ENCODE measurements around the gene SF3B2. TPM values are rescaled to one million over a fixed set of nuclear protein-coding genes. Genes with fewer than 3 reads are reported as not detected.
"Not testable (repeated sequence)": the region's sequence is repeated elsewhere in the genome, so short reads cannot be mapped to it uniquely, and the experiment has no call there.

Gene SF3B2
- total RNA-seq, 2 donors from 2014 or later: 209 to 254 TPM

DNA sequence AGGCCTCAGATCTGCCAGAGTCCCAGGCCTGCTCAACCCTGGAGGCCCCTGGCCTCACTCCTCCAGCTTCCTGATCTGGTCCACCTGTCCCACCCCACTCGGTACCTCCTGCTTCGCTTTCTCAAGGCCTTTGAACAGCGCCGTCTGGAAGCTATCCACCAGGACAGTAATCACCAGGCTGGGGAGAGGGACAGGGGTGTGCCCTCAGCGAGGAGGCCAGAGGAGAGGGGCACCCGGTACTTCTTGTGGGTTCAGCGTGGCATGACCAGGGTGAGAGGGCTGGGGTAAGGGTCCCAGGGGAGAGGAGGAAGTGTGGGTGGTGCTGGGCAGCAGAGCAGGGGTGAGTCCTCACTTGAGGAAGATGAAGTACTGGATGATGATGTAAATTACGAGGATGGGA, 32.0 kb upstream of the SF3B2 start:
- Histone ChIP-seq H3K36me3 (ENCODE audit: control insufficient read depth, insufficient read depth, low read length) (no peaks in the 10 kb centered on the region), H3K4me3 (ENCODE audit: low read length) (no peak overlapping the region), H3K9me3 (ENCODE audit: control insufficient read depth, low read length) (no peaks in the 10 kb centered on the region), H3K27me3 (ENCODE audit: control insufficient read depth, insufficient read depth, low read length, poor library complexity, severe bottlenecking) (peaks cover 6% of the 10 kb centered on the region), H3K9ac (ENCODE audit: extremely low read depth, low read length, poor library complexity, severe bottlenecking) (no peak overlapping the region), H3K27ac (ENCODE audit: low read depth, low read length) (no peak overlapping the region), H3K4me1 (ENCODE audit: control insufficient read depth, insufficient read depth, low read length) (no peaks in the 10 kb centered on the region)
- H3K9me3 Mint-ChIP-seq: no peaks in the 10 kb centered on the region
- H3K36me3 Mint-ChIP-seq (ENCODE audit: low read depth): no peaks in the 10 kb centered on the region
- 0 to 85% methylated on average over 1 to 8 of the region's 8 CpGs for WGBS, 2 experiments (ENCODE audit: insufficient coverage in 1 of 2, insufficient read length in 1 of 2)
- H3K4me1 Mint-ChIP-seq: no peaks in the 10 kb centered on the region
- H3K27me3 Mint-ChIP-seq (ENCODE audit: insufficient read depth): peaks cover 26% of the 10 kb centered on the region
- TF ChIP-seq, protein P1, sequence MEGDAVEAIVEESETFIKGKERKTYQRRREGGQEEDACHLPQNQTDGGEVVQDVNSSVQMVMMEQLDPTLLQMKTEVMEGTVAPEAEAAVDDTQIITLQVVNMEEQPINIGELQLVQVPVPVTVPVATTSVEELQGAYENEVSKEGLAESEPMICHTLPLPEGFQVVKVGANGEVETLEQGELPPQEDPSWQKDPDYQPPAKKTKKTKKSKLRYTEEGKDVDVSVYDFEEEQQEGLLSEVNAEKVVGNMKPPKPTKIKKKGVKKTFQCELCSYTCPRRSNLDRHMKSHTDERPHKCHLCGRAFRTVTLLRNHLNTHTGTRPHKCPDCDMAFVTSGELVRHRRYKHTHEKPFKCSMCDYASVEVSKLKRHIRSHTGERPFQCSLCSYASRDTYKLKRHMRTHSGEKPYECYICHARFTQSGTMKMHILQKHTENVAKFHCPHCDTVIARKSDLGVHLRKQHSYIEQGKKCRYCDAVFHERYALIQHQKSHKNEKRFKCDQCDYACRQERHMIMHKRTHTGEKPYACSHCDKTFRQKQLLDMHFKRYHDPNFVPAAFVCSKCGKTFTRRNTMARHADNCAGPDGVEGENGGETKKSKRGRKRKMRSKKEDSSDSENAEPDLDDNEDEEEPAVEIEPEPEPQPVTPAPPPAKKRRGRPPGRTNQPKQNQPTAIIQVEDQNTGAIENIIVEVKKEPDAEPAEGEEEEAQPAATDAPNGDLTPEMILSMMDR (conservative IDR thresholded peaks at IDR 0.05): no peak
- DNase-seq: no peak
- no peak overlapping the region for H3K4me3 Mint-ChIP-seq
- H3K27ac Mint-ChIP-seq: no peak overlapping the region

DNA sequence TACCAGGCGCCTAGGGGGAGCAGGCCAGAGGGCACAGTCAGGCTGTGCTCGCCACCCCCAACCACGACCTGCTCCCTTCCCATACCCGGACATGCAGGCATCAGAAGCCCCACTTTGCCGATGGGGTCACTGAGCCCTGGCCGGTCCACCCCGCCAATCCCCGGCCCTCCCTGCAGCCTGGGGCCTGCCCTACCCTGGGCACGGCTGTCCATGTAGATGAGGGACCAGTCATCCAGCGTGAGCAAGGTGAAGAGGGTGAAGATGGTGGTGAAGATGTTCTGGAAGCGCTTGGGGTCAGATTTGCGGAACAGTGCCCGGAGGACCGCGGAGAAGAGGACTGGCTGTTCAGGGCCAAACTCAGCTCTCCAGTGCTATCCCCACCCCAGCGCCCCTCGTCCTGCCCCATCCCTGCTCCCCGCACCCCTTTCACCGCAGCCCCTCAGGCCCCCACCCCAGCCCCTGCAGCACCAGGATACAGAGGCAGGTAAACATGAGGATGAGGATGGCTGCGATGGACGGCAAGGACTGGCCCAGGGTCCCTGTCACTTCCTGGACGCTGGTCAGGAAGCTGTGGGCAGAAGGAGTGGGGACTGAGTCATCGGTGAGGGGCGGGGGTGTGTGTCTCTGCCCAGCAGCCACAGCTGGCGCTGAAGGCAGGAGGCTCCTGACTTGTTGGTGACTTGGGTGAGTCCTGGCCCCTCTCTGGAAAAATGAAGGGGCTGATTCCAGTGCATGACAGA, 31.4 kb upstream of the SF3B2 start:
- Histone ChIP-seq H3K4me3 (ENCODE audit: low read length) (no peak overlapping the region), H3K27me3 (ENCODE audit: control insufficient read depth, insufficient read depth, low read length, poor library complexity, severe bottlenecking) (peaks cover 6% of the 10 kb centered on the region), H3K27ac (ENCODE audit: low read depth, low read length) (no peak overlapping the region), H3K9me3 (ENCODE audit: control insufficient read depth, low read length) (no peaks in the 10 kb centered on the region), H3K36me3 (ENCODE audit: control insufficient read depth, insufficient read depth, low read length) (no peaks in the 10 kb centered on the region), H3K9ac (ENCODE audit: extremely low read depth, low read length, poor library complexity, severe bottlenecking) (no peak overlapping the region), H3K4me1 (ENCODE audit: control insufficient read depth, insufficient read depth, low read length) (no peaks in the 10 kb centered on the region)
- no peak overlapping the region for H3K4me3 Mint-ChIP-seq
- TF ChIP-seq, protein P1 (conservative IDR thresholded peaks at IDR 0.05): no peak
- DNase-seq: no peak
- 87 to 97% methylated on average over 5 to 25 of the region's 25 CpGs for WGBS, 2 experiments (ENCODE audit: insufficient coverage in 1 of 2, insufficient read length in 1 of 2)
- no peak overlapping the region for H3K27ac Mint-ChIP-seq
- no peaks in the 10 kb centered on the region for H3K4me1 Mint-ChIP-seq
- peaks cover 30% of the 10 kb centered on the region for H3K27me3 Mint-ChIP-seq (ENCODE audit: insufficient read depth)
- H3K36me3 Mint-ChIP-seq (ENCODE audit: low read depth): no peaks in the 10 kb centered on the region
- H3K9me3 Mint-ChIP-seq: no peaks in the 10 kb centered on the region

DNA sequence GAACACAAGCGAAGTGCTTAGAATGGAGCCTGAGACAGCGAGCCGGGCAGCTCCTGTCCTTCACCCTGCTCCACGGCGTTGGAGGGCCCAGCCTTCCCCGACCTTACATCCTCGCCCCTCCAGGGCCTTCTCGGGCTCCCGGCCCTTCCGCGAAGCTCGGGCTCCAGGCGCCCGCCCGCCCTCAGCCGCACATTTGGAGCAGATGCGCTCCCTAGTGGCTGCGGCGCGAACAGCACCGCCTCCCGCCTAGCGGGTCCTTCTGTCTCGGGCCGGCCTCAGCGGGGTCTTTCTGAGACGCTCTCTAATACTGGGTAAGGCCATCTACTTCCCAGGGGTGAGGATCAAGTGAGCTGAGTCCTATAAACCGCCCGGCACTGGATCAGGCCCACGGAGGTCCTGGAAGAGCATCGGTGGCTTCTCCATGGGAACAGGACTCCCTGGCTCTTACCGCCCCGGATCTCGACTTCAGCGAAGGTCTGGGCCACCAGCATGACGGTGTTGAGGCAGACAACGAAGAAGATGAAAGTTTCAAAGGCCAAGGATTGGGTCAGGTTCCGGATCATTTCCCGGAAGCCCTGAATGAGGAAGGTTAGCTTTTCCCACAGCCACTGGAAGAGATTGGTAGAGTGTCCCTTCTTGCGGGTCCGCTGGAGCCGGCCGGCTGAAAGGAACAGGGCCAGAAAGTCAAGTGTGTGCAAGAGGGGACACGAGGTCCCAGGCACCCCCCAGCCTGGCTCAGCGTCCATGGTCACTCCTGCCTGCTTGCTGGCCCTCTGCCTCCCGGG, 29.6 kb upstream of the SF3B2 start:
- Histone ChIP-seq H3K4me1 (ENCODE audit: control insufficient read depth, insufficient read depth, low read length) (no peaks in the 10 kb centered on the region), H3K9ac (ENCODE audit: extremely low read depth, low read length, poor library complexity, severe bottlenecking) (no peak overlapping the region), H3K36me3 (ENCODE audit: control insufficient read depth, insufficient read depth, low read length) (no peaks in the 10 kb centered on the region), H3K27me3 (ENCODE audit: control insufficient read depth, insufficient read depth, low read length, poor library complexity, severe bottlenecking) (peaks cover 6% of the 10 kb centered on the region), H3K27ac (ENCODE audit: low read depth, low read length) (no peak overlapping the region), H3K9me3 (ENCODE audit: control insufficient read depth, low read length) (no peaks in the 10 kb centered on the region), H3K4me3 (ENCODE audit: low read length) (no peak overlapping the region)
- H3K9me3 Mint-ChIP-seq: no peaks in the 10 kb centered on the region
- H3K4me3 Mint-ChIP-seq: no peak overlapping the region
- H3K36me3 Mint-ChIP-seq (ENCODE audit: low read depth): no peaks in the 10 kb centered on the region
- 35 to 49% methylated on average over 24 to 46 of the region's 46 CpGs for WGBS, 2 experiments (ENCODE audit: insufficient coverage in 1 of 2, insufficient read length in 1 of 2)
- no peaks in the 10 kb centered on the region for H3K4me1 Mint-ChIP-seq
- H3K27ac Mint-ChIP-seq: no peak overlapping the region
- peaks cover 32% of the 10 kb centered on the region for H3K27me3 Mint-ChIP-seq (ENCODE audit: insufficient read depth)
- DNase-seq: peak; percentile 96
- TF ChIP-seq, protein P1 (conservative IDR thresholded peaks at IDR 0.05): peak; percentile 97

DNA sequence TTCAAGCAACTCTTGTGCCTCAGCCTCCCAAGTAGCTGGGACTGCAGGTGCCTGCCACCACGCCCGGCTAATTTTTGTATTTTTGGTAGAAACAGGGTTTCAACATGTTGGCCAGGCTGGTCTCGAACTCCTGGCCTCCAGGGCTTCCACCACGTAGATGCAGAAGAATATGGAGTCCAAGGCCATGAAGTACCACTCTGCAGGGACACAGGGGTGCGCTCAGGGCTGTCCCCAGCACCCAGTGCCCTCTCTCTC, 29.1 kb upstream of the SF3B2 start:
- H3K27me3 Mint-ChIP-seq (ENCODE audit: insufficient read depth): peaks cover 32% of the 10 kb centered on the region
- not testable (repeated sequence) for H3K27ac ChIP-seq (ENCODE audit: low read depth, low read length); H3K36me3 Mint-ChIP-seq (ENCODE audit: low read depth); H3K9me3 Mint-ChIP-seq; H3K36me3 ChIP-seq (ENCODE audit: control insufficient read depth, insufficient read depth, low read length); H3K9ac ChIP-seq (ENCODE audit: extremely low read depth, low read length, poor library complexity, severe bottlenecking); DNase-seq; H3K4me3 ChIP-seq (ENCODE audit: low read length); H3K27me3 ChIP-seq (ENCODE audit: control insufficient read depth, insufficient read depth, low read length, poor library complexity, severe bottlenecking); H3K9me3 ChIP-seq (ENCODE audit: control insufficient read depth, low read length); H3K4me1 Mint-ChIP-seq; H3K4me3 Mint-ChIP-seq; H3K27ac Mint-ChIP-seq; H3K4me1 ChIP-seq (ENCODE audit: control insufficient read depth, insufficient read depth, low read length)
- WGBS, 2 experiments (ENCODE audit: insufficient coverage in 1 of 2, insufficient read length in 1 of 2): 71 to 83% methylated on average over 4 to 5 of the region's 5 CpGs
